Measurements from ENCODE around the gene MUC5AC.

DNA sequence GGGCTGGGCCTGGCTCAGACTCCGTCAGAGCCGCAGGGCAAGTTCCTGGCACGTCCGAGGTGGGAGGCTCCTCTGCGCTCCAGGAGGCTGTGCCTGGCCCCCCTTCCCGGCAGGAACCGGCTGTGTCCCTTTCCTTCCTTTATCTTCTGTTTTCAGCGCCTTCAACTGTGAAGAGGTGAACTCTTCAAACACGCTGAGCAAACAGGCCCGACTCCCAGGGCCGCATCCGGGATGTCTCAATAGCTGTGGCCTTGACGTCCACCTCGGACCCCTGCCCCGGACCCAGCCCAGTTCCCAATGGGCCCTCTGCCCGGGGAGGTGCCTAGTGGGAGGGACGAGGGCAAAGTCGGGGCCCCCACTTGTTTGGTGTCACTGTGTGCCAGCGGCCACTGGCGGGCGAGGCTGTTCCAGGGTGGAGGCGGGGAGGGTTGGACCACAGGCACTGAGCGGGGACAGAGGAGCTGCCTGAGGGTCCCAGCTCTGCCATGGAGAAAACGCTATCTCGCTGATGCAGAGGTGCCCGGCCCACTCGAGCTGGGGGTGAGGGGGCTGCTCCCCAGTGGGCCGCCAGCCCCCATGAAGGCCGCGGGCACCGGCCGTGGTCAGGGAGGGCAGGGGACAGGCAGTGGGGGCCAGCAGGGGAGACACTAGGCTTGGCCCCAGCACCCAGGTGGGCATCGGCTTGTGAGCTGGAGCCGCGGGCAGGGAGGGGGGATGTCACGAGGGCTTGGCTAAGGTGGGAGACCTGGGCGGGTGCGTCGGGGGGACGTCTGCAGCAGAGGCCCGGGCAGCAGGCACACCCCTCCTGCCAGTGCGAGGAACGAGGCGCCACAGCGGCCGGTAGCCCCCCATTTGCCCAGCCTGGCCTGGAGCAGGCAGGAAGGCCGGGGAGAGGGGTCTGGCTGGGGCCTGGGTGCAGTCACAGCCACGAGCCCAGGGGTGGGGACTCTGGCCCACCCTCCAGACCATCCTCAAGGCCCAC is 62.4 kb downstream of the MUC5AC start:
- TF ChIP-seq, protein P1, sequence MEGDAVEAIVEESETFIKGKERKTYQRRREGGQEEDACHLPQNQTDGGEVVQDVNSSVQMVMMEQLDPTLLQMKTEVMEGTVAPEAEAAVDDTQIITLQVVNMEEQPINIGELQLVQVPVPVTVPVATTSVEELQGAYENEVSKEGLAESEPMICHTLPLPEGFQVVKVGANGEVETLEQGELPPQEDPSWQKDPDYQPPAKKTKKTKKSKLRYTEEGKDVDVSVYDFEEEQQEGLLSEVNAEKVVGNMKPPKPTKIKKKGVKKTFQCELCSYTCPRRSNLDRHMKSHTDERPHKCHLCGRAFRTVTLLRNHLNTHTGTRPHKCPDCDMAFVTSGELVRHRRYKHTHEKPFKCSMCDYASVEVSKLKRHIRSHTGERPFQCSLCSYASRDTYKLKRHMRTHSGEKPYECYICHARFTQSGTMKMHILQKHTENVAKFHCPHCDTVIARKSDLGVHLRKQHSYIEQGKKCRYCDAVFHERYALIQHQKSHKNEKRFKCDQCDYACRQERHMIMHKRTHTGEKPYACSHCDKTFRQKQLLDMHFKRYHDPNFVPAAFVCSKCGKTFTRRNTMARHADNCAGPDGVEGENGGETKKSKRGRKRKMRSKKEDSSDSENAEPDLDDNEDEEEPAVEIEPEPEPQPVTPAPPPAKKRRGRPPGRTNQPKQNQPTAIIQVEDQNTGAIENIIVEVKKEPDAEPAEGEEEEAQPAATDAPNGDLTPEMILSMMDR (conservative IDR thresholded peaks at IDR 0.05; ENCODE audit: low read depth, low read length): no peak
- TF ChIP-seq EZH2phosphoT487 (IDR thresholded peaks at IDR 0.05; ENCODE audit: borderline replicate concordance, low read length): no peak
